GM23338 (cell line): ENCODE data around the gene TAS2R40. TPM values are rescaled to one million over a fixed set of nuclear protein-coding genes. Genes with fewer than 3 reads are reported as not detected.

Experiments used
- ATAC-seq: fragments of 200-7000 bp; cut with Tn5 transposase; 3 replicates; pipeline ENCODE4 v1.9.1; 2020
- DNase-seq: peaks from one replicate; pipeline ENCODE4 v3.0.0-alpha.2; 2015; ENCODE audit warnings: low spot score
- H2AFZ ChIP-seq: fragments of 200-600 bp; sonication (generic); 2 replicates; pipeline ENCODE4 v1.8.0; 2016; ENCODE audit warnings: antibody characterized with exemption, mild to moderate bottlenecking, moderate library complexity
- H3F3A ChIP-seq: fragments of 200-600 bp; sonication (generic); replicated peaks from 2 replicates; pipeline ENCODE4 v1.8.0; 2017; ENCODE audit warnings: antibody characterized with exemption, mixed run types, low read depth
- H3K27ac ChIP-seq: fragments of 200-600 bp; sonication (generic); 2 replicates; pipeline ENCODE4 v1.6.1; 2016; ENCODE audit warnings: low read depth
- H3K27me3 ChIP-seq: fragments of 200-600 bp; sonication (generic); 2 replicates; pipeline ENCODE4 v1.8.0; 2016; ENCODE audit warnings: mild to moderate bottlenecking, mixed run types, moderate library complexity; ENCODE audit not compliant: insufficient read depth
- H3K36me3 ChIP-seq: fragments of 200-600 bp; sonication (generic); 2 replicates; pipeline ENCODE4 v1.8.0; 2016; ENCODE audit warnings: mild to moderate bottlenecking; ENCODE audit not compliant: insufficient read depth
- H3K4me1 ChIP-seq: fragments of 200-600 bp; sonication (generic); 2 replicates; pipeline ENCODE4 v1.8.0; 2016; ENCODE audit warnings: mild to moderate bottlenecking, moderate library complexity; ENCODE audit not compliant: insufficient read depth
- H3K4me2 ChIP-seq: fragments of 200-600 bp; sonication (generic); 2 replicates; pipeline ENCODE4 v1.7.1; 2017; ENCODE audit warnings: mixed run types
- H3K4me3 ChIP-seq: fragments of 200-600 bp; sonication (generic); 2 replicates; pipeline ENCODE4 v1.6.1; 2016; ENCODE audit warnings: mixed run types
- H3K79me2 ChIP-seq: fragments of 200-600 bp; sonication (generic); replicated peaks from 2 replicates; pipeline ENCODE4 v1.8.0; 2017; ENCODE audit warnings: mild to moderate bottlenecking; ENCODE audit not compliant: insufficient read depth
- H3K9me2 ChIP-seq: fragments of 200-600 bp; sonication (generic); 2 replicates; pipeline ENCODE4 v1.8.0; 2017; ENCODE audit not compliant: insufficient read depth
- H4K20me1 ChIP-seq: fragments of 200-600 bp; sonication (generic); replicated peaks from 2 replicates; pipeline ENCODE4 v1.8.0; 2017; ENCODE audit warnings: mild to moderate bottlenecking; ENCODE audit not compliant: insufficient read depth
- H3K27ac Mint-ChIP-seq: 2 replicates; pipeline ENCODE4 v1.8.0; 2020; ENCODE audit warnings: inconsistent platforms, mild to moderate bottlenecking, moderate library complexity, mixed read lengths
- H3K27me3 Mint-ChIP-seq: 3 replicates; pipeline ENCODE4 v1.8.0; 2022; ENCODE audit warnings: low read depth, mild to moderate bottlenecking, moderate library complexity, mixed read lengths, inconsistent platforms; ENCODE audit not compliant: insufficient read depth, poor library complexity
- H3K36me3 Mint-ChIP-seq: 3 replicates; pipeline ENCODE4 v1.8.0; 2021; ENCODE audit warnings: low read depth, mild to moderate bottlenecking, inconsistent platforms, moderate library complexity, mixed read lengths
- H3K4me1 Mint-ChIP-seq: 3 replicates; pipeline ENCODE4 v1.8.0; 2020; ENCODE audit warnings: mild to moderate bottlenecking, inconsistent platforms, mixed read lengths
- H3K4me3 Mint-ChIP-seq: 3 replicates; pipeline ENCODE4 v1.8.0; 2021; ENCODE audit warnings: moderate library complexity, mild to moderate bottlenecking, inconsistent platforms, mixed read lengths
- H3K9me3 Mint-ChIP-seq: 3 replicates; pipeline ENCODE4 v1.8.0; 2020; ENCODE audit warnings: moderate library complexity, mild to moderate bottlenecking, inconsistent platforms, mixed read lengths
- ETS1 ChIP-seq: IDR thresholded peaks from 2 replicates; pipeline ENCODE4 v1.6.1; 2016; ENCODE audit warnings: antibody characterized with exemption
- EZH2 ChIP-seq: fragments of 200-600 bp; sonication (generic); IDR thresholded peaks from one replicate; pipeline ENCODE4 v1.8.0; 2017; ENCODE audit warnings: antibody characterized with exemption, mild to moderate bottlenecking, low read depth; ENCODE audit not compliant: unreplicated experiment
- EZH2phosphoT487 ChIP-seq: fragments of 200-600 bp; sonication (generic); IDR thresholded peaks from one replicate; pipeline ENCODE4 v1.8.1; 2018; ENCODE audit warnings: antibody characterized with exemption; ENCODE audit not compliant: unreplicated experiment
- NANOG ChIP-seq: IDR thresholded peaks from 2 replicates; pipeline ENCODE4 v1.6.1; 2016; ENCODE audit warnings: antibody characterized with exemption, borderline replicate concordance
- POLR2AphosphoS5 ChIP-seq: IDR thresholded peaks from 2 replicates; pipeline ENCODE4 v1.6.1; 2016; ENCODE audit warnings: antibody characterized with exemption, low read depth
- REST ChIP-seq: IDR thresholded peaks from one replicate; pipeline ENCODE4 v1.6.1; 2018; ENCODE audit warnings: antibody characterized with exemption; ENCODE audit not compliant: unreplicated experiment
- STAT1 ChIP-seq: IDR thresholded peaks from one replicate; pipeline ENCODE4 v1.6.1; 2016; ENCODE audit warnings: antibody characterized with exemption; ENCODE audit not compliant: unreplicated experiment
- ZNF114 ChIP-seq: fragments of 250-450 bp; sonication (Bioruptor Pico); IDR thresholded peaks from 2 replicates; pipeline ENCODE4 v1.5.0; 2020; ENCODE audit warnings: mild to moderate bottlenecking, moderate library complexity
- ZNF331 ChIP-seq: fragments of 250-450 bp; sonication (Bioruptor Pico); IDR thresholded peaks from 2 replicates; pipeline ENCODE4 v1.5.0; 2020; ENCODE audit warnings: low read depth, mild to moderate bottlenecking, moderate library complexity
- ZNF462 ChIP-seq: fragments of 250-450 bp; sonication (Bioruptor Pico); IDR thresholded peaks from 2 replicates; pipeline ENCODE4 v1.5.0; 2020; ENCODE audit warnings: mild to moderate bottlenecking, moderate library complexity
- polyA plus RNA-seq: library from polyadenylated mRNA; unstranded; fragments of >200 nt; fragmentation: Nextera tagmentation; extraction: Ambion mirVana; gene quantifications from 2 replicates; pipeline ENCODE4 v1.2.1, GENCODE V29; 2016
- total RNA-seq: library from RNA; depleted of rRNA; stranded (reverse); fragments of >200 nt; shearing (Covaris generic); gene quantifications from 2 replicates; pipeline ENCODE4 v1.2.3, GENCODE V29; 2014

The TAS2R40 gene
- total and polyA plus RNA-seq, 2 experiments from 2014 or later: not detected

GRCh38 chr7:143205560-143206293 lies 16.1 kb upstream of the TAS2R40 start:
- Mint-ChIP-seq H3K4me3 (no peak overlapping the region), H3K36me3 (no peaks in the 10 kb centered on the region), H3K27ac (no peak overlapping the region), H3K27me3 (peaks cover 2% of the 10 kb centered on the region), H3K4me1 (peaks cover 7% of the 10 kb centered on the region; the same call in 1 of the 3 replicates), H3K9me3 (no peaks in the 10 kb centered on the region; the same call in 2 of the 3 replicates)
- Histone ChIP-seq H3K4me2 (no peak overlapping the region), H3K4me3 (no peak overlapping the region), H3K27ac (no peak overlapping the region), H3K4me1 (no peaks in the 10 kb centered on the region), H3K9me2 (no peaks in the 10 kb centered on the region), H3K36me3 (no peaks in the 10 kb centered on the region), H2AFZ (peak overlapping the region; percentile 52; the same call in 1 of the 2 replicates), H3K79me2 (no peaks in the 10 kb centered on the region), H3K27me3 (no peaks in the 10 kb centered on the region), H4K20me1 (no peaks in the 10 kb centered on the region), H3F3A (no peaks in the 10 kb centered on the region)
- DNase-seq (no peak), ATAC-seq (no peak)
- TF ChIP-seq POLR2AphosphoS5: no peak
- TF ChIP-seq ZNF331 (CRISPR knock-in tag): no peak
- TF ChIP-seq REST: no peak
- no peak for TF ChIP-seq EZH2
- no peak for TF ChIP-seq STAT1
- no peak for TF ChIP-seq EZH2phosphoT487
- TF ChIP-seq NANOG: no peak
- TF ChIP-seq ZNF114 (CRISPR knock-in tag): no peak

- Histone ChIP-seq H3K79me2 (no peaks in the 10 kb centered on the region), H2AFZ (no peak overlapping the region), H3K9me2 (no peaks in the 10 kb centered on the region), H4K20me1 (no peaks in the 10 kb centered on the region), H3K4me2 (no peak overlapping the region), H3K27me3 (no peaks in the 10 kb centered on the region), H3K4me3 (no peak overlapping the region), H3K4me1 (no peaks in the 10 kb centered on the region), H3K36me3 (no peaks in the 10 kb centered on the region), H3F3A (no peaks in the 10 kb centered on the region), H3K27ac (no peak overlapping the region)
- DNase-seq: no peak
- H3K4me3 Mint-ChIP-seq: no peak overlapping the region
- H3K4me1 Mint-ChIP-seq: no peaks in the 10 kb centered on the region
- no peaks in the 10 kb centered on the region; the same call in 2 of the 3 replicates for H3K36me3 Mint-ChIP-seq
- peaks cover 2% of the 10 kb centered on the region for H3K27me3 Mint-ChIP-seq
- no peak overlapping the region for H3K27ac Mint-ChIP-seq
- H3K9me3 Mint-ChIP-seq: no peaks in the 10 kb centered on the region; the same call in 2 of the 3 replicates
- ATAC-seq: no peak
- TF ChIP-seq ETS1 (no peak), ZNF331 (CRISPR knock-in tag) (no peak), STAT1 (no peak), ZNF114 (CRISPR knock-in tag) (no peak), NANOG (no peak), ZNF462 (CRISPR knock-in tag) (no peak), EZH2phosphoT487 (no peak)
Measured at GRCh38 chr7:143210541-143210940, 11.3 kb upstream of the TAS2R40 start.
